Tibial nerve (tissue), 4 donors: Measurements from ENCODE around the gene CIITA. TPM values are rescaled to one million over a fixed set of nuclear protein-coding genes. Genes with fewer than 3 reads are reported as not detected.

Source experiments
- DNase-seq, 2 donors: peaks; one replicate each; pipeline ENCODE4 v3.0.0-alpha.2; 2019; ENCODE audit warnings: low spot score in 2 of 2
- H3K27ac ChIP-seq, 4 donors: fragments of 200-600 bp; sonication (generic) in 3 of 4; one replicate each; pipeline ENCODE4 v1.5.1; 2017 to 2019; ENCODE audit warnings: mild to moderate bottlenecking in 1 of 4
- H3K27me3 ChIP-seq, 2 donors: fragments of 200-600 bp; sonication (generic) in 1 of 2; one replicate each; pipeline versions ENCODE4 v1.5.1 to v1.6.0; 2017 to 2019
- H3K36me3 ChIP-seq, 3 donors: fragments of 200-600 bp; sonication (generic); one replicate each; pipeline ENCODE4 v1.5.1; 2018 to 2019
- H3K4me1 ChIP-seq, 4 donors: fragments of 200-600 bp; sonication (generic) in 3 of 4; one replicate each; pipeline ENCODE4 v1.5.1; 2017 to 2019
- H3K4me3 ChIP-seq, 4 donors: fragments of 200-600 bp; sonication (generic) in 3 of 4; one replicate each; pipeline ENCODE4 v1.5.1; 2017 to 2019; ENCODE audit warnings: mild to moderate bottlenecking in 1 of 4, moderate library complexity in 1 of 4
- H3K9me3 ChIP-seq, 4 donors: fragments of 200-600 bp; sonication (generic) in 3 of 4; one replicate each; pipeline ENCODE4 v1.5.1; 2017 to 2019
- CTCF ChIP-seq, 5 experiments: fragments of 200-600 bp in 3 of 5; fragments of 450-650 bp in 2 of 5; sonication (generic) in 3 of 5; IDR thresholded peaks; one replicate each; pipeline ENCODE4 v1.5.1; 2016 to 2019; ENCODE audit warnings: antibody characterized with exemption in 5 of 5, mild to moderate bottlenecking in 3 of 5, moderate library complexity in 2 of 5
- EP300 ChIP-seq, 2 donors: sonication (generic); formaldehyde crosslinking; IDR thresholded peaks; one replicate each; pipeline ENCODE4 v1.6.1; 2017; ENCODE audit warnings: antibody characterized with exemption in 2 of 2, mild to moderate bottlenecking in 1 of 2
- POLR2A ChIP-seq, 2 donors: fragments of 450-650 bp; IDR thresholded peaks; one replicate each; pipeline ENCODE4 v1.6.1; 2017; ENCODE audit warnings: antibody characterized with exemption in 2 of 2, mild to moderate bottlenecking in 2 of 2, moderate library complexity in 2 of 2
- WGBS, 2 donors: methylation state at CpG; one replicate each; pipeline ENCODE4 v1.1.5; 2018; 5-methylcytosine and 5-hydroxymethylcytosine counted together
- total RNA-seq, 4 donors: library from RNA; depleted of rRNA; stranded (reverse); fragments of >200 nt; gene quantifications; one replicate each; pipeline ENCODE4 v1.1.0, GENCODE V29; 2016

Gene CIITA
- total RNA-seq, 4 donors from 2014 or later, result 7.5 to 38.7 (median 17.8) TPM

GRCh38 chr16:10916534-10916933, 39.5 kb downstream of the CIITA start:
- TF ChIP-seq CTCF (IDR thresholded peaks at IDR 0.05) (no peak), EP300 (IDR thresholded peaks at IDR 0.05) (no peak), POLR2A (IDR thresholded peaks at IDR 0.05) (no peak)
- WGBS, 2 donors, result 67% methylated on average over 3 of the region's 3 CpGs
- H3K4me1 ChIP-seq, result peaks cover 0 to 36% (median 6%) of the 10 kb centered on the region in 4 donors

GRCh38 chr16:10918294-10919002, 41.4 kb downstream of the CIITA start:
- peak in 1 of 2 donors; percentile 89 for TF ChIP-seq EP300 (IDR thresholded peaks at IDR 0.05)
- TF ChIP-seq POLR2A (IDR thresholded peaks at IDR 0.05), result no peak
- TF ChIP-seq CTCF (IDR thresholded peaks at IDR 0.05), result peak; percentile 90 to 97 (median 95)
- peaks cover 0 to 23% (median 0%) of the 10 kb centered on the region in 3 donors for H3K36me3 ChIP-seq
- no peaks in the 10 kb centered on the region for H3K27me3 ChIP-seq
- 19 to 39% methylated on average over 13 to 20 of the region's 21 CpGs for WGBS, 2 donors
- H3K4me3 ChIP-seq, result peak overlapping the region in 2 of 4 donors; percentile 3 to 35
- H3K27ac ChIP-seq, result peak overlapping the region in 3 of 4 donors; percentile 57 to 79 (median 70)
- no peaks in the 10 kb centered on the region for H3K9me3 ChIP-seq
- DNase-seq, result peak; percentile 98 to 100
- peaks cover 0 to 55% (median 17%) of the 10 kb centered on the region in 4 donors for H3K4me1 ChIP-seq

More at GRCh38 chr16:10916534-10916933, 39.5 kb downstream of the CIITA start:
- Histone ChIP-seq H3K36me3 (peaks cover 0 to 23% (median 0%) of the 10 kb centered on the region in 3 donors), H3K27me3 (no peaks in the 10 kb centered on the region), H3K4me3 (no peak overlapping the region), H3K27ac (no peak overlapping the region), H3K9me3 (no peaks in the 10 kb centered on the region)
- DNase-seq, result no peak

- Histone ChIP-seq H3K36me3 (peaks cover 0 to 27% (median 0%) of the 10 kb centered on the region in 3 donors), H3K4me3 (no peak overlapping the region), H3K27ac (peak overlapping the region in 2 of 4 donors; percentile 57 to 70), H3K4me1 (peaks cover 0 to 60% (median 19%) of the 10 kb centered on the region in 4 donors), H3K27me3 (no peaks in the 10 kb centered on the region), H3K9me3 (no peaks in the 10 kb centered on the region)
- no peak for DNase-seq
- no peak for TF ChIP-seq POLR2A (IDR thresholded peaks at IDR 0.05)
- TF ChIP-seq EP300 (IDR thresholded peaks at IDR 0.05), result no peak
- 54% methylated on average over 7 of the region's 7 CpGs for WGBS, 2 donors
Measured at GRCh38 chr16:10919003-10919351, 42.0 kb downstream of the CIITA start.

- peak overlapping the region in 1 of 4 donors; percentile 71 for H3K27ac ChIP-seq
Measured at GRCh38 chr16:10920726-10921427, 43.9 kb downstream of the CIITA start.

More at GRCh38 chr16:10920726-10921427, 43.9 kb downstream of the CIITA start:
- H3K4me1 ChIP-seq, result peaks cover 0 to 66% (median 20%) of the 10 kb centered on the region in 4 donors
- H3K36me3 ChIP-seq, result peaks cover 0 to 31% (median 0%) of the 10 kb centered on the region in 3 donors
- no peak overlapping the region for H3K4me3 ChIP-seq
- TF ChIP-seq EP300 (IDR thresholded peaks at IDR 0.05), result no peak
- no peak for TF ChIP-seq POLR2A (IDR thresholded peaks at IDR 0.05)
- TF ChIP-seq CTCF (IDR thresholded peaks at IDR 0.05), result no peak
- WGBS, 2 donors, result 71 to 77% methylated on average over 15 of the region's 15 CpGs
- H3K27me3 ChIP-seq, result no peaks in the 10 kb centered on the region
- H3K9me3 ChIP-seq, result no peaks in the 10 kb centered on the region
- DNase-seq, result no peak
